Natural killer cell treated with Interleukin-12 subunit alpha and Interleukin-12 subunit beta and Interleukin-15 and Interleukin-18, amount 100 ng/mL, for 72 hours (primary cell): Measurements from ENCODE around the gene SOX15. TPM values are rescaled to one million over a fixed set of nuclear protein-coding genes. Genes with fewer than 3 reads are reported as not detected.
"Not testable (repeated sequence)": the region's sequence is repeated elsewhere in the genome, so short reads cannot be mapped to it uniquely, and the experiment has no call there.

ENCODE experiments used
- ATAC-seq, 2 donors: fragments of 150-1000 bp; cut with Tn5 transposase in 1 of 2; sonication (Bioruptor Pico), chemical (Tn5 transposase) in 1 of 2; 2 replicates each; pipeline ENCODE4 v1.10.0; 2021
- DNase-seq: peaks from one replicate; pipeline ENCODE4 v3.0.0; 2022; ENCODE audit warnings: low spot score
- H3K27ac Mint-ChIP-seq, 2 donors: 1 replicate in 1 of 2; 2 replicates in 1 of 2; pipeline ENCODE4 v1.8.0; 2022; ENCODE audit warnings: mixed read lengths in 2 of 2, mild to moderate bottlenecking in 1 of 2, moderate library complexity in 1 of 2
- H3K27me3 Mint-ChIP-seq, 2 donors: 1 replicate in 1 of 2; 2 replicates in 1 of 2; pipeline ENCODE4 v1.8.0; 2022; ENCODE audit warnings: mixed read lengths in 2 of 2
- H3K36me3 Mint-ChIP-seq: one replicate; pipeline ENCODE4 v1.8.0; 2022; ENCODE audit warnings: mixed read lengths
- H3K4me1 Mint-ChIP-seq, 2 donors: 1 replicate in 1 of 2; 2 replicates in 1 of 2; pipeline ENCODE4 v1.8.0; 2022; ENCODE audit warnings: low read depth in 2 of 2, mixed read lengths in 2 of 2, mild to moderate bottlenecking in 1 of 2
- H3K4me3 Mint-ChIP-seq: one replicate; pipeline ENCODE4 v1.8.0; 2022; ENCODE audit warnings: mixed read lengths
- H3K9me3 Mint-ChIP-seq: 2 replicates; pipeline ENCODE4 v1.8.0; 2022; ENCODE audit warnings: mixed read lengths
- total RNA-seq, 2 donors: library from RNA; stranded (reverse); gene quantifications; one replicate each; pipeline ENCODE4 v1.2.3, GENCODE V29; 2022

SOX15 gene
- total RNA-seq, 2 donors from 2014 or later, result 0.26 TPM; not detected in 1

DNA sequence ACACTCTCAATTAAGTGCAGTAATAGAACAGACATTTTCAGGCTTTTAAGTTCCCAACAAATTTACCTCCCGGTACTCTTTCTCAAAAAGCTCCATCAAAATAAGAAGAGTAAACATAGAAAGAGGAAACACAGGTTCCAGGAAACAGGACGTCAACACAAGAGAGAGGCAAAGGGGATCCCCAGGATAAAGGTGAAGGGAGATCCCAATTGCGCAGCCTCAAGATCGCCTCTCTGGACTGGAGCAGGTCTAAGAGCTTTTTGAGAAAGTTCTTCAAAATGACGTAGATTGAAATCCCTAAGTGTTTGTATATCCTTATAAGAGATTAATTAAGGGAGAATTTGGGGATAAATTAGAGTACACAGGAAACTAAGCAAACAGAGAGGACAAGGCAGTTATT, 28.7 kb upstream of the SOX15 start:
- Mint-ChIP-seq H3K27me3 (no peaks in the 10 kb centered on the region), H3K9me3 (no peaks in the 10 kb centered on the region), H3K4me1 (peaks cover 4% of the 10 kb centered on the region in 2 donors), H3K36me3 (no peaks in the 10 kb centered on the region), H3K27ac (no peak overlapping the region), H3K4me3 (no peak overlapping the region)
- DNase-seq (no peak), ATAC-seq (no peak)

DNA sequence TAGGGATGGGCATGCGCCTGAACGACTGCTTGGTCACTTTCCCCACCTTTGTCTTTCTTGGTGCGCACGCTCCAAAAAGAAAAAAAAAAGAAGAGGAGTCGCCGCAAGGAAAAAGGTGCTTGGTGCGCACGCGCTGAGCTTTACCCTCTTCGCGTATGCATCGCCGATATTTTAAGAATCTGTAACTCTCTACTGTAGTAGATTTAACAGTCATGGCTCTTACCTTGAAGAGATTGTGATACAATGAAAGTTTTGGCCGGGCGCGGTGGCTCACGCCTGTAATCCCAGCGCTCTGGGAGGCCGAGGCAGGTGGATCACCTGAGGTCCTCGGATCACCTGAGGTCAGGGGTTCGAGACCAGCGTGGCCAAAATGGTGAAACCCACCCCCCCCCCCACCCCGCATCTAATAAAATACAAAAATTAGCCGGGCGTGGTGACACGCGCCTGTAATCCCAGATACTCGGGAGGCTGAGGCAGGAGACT, 25.4 kb upstream of the SOX15 start:
- Mint-ChIP-seq H3K27me3 (no peaks in the 10 kb centered on the region), H3K27ac (peak overlapping the region; percentile 72 to 74), H3K4me1 (peaks cover 28 to 31% of the 10 kb centered on the region in 2 donors), H3K9me3 (no peaks in the 10 kb centered on the region), H3K36me3 (peaks cover 4% of the 10 kb centered on the region), H3K4me3 (peak overlapping the region; percentile 77)
- ATAC-seq, result no peak
- no peak for DNase-seq

DNA sequence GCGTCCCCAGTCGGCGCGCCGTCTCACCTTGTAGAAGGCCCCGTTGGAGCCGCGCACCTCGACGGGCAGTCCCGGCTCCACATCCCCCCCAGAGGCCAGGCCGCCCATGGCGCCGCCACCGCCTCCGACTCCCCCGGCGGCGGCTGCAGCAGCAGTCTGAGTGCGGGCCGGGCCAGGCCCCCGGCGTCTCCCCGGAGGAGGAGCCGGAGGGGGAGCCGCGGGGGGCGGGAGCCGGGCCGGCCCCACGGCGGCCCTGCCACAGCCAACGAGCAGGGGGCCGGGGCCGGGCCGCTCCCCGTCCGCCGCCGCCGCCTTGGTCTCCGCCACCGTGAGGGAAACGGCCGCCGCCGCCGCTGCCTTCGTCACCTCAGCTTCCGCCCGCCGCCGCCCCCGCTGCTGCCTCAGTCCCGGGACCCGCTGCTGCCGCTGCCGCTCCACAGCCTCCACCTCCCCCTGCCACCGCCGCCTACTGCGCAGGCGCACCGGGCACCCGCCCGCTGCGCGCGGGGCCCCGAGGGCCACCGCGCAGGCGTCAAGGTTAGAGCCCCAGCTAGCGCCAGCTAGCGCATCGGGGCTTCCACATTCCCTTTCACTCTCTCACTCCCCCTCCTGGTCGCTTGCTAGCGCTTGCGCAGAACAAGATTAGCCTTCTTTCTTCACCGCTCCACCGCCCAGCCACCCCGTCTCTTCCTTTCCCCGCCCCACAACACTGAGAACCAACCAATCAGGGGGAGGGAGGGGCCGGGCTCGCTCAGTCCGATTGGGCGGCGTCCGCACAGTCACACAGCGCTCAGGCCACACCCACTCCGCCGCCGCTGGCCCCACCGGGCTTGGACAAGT, 24.8 kb upstream of the SOX15 start, which contains the start of gene FXR2:
FXR2 (minus strand) TSS at position 473 of the 840 bp plus-strand sequence; CDS start at position 108, 365 bp downstream.
- ATAC-seq (peak; percentile 97 to 98), DNase-seq (peak; percentile 99)
- Mint-ChIP-seq H3K4me1 (peaks cover 29 to 31% of the 10 kb centered on the region in 2 donors), H3K4me3 (peak within 1 kb of the TSS; percentile 95), H3K9me3 (no peaks in the 10 kb centered on the region), H3K27ac (peak within 1 kb of the TSS; percentile 89 to 92), H3K36me3 (peaks cover 4% of the 10 kb centered on the region), H3K27me3 (no peaks in the 10 kb centered on the region)

DNA sequence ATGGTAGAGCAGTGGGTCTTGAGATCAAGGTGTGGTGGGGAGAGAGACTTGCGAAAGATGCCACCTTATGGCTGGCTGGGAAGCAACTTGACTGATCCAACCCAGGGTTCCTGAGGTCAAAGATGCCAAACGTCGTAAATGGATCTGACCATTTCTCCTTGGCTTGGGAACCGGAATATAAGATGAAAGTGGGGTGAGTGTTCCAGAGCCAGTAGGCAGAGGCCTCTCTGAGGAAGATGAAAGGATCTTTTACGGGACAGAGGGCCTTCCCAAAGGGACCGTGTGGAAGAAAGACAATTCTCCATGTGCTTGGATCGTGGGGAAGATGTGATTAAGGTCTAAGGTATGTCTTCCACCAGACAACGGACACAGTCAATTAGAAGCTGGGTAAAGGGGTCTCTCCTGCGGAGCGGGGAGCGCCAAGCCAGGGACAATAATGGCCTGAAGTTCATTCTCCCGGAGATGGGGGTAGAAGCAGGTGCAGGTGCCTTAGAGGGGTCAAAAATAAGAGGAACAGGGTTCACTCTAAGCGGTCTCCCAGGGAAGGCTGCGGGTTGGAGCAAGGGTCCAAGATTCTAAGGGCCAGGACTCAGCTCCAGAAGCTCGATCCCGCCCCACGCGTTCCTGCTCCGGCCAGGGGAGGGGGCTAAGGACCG, 24.0 kb upstream of the SOX15 start:
- no peak for ATAC-seq
- H3K4me1 Mint-ChIP-seq, result peaks cover 29 to 35% of the 10 kb centered on the region in 2 donors
- H3K4me3 Mint-ChIP-seq, result peak overlapping the region; percentile 95
- H3K27me3 Mint-ChIP-seq, result no peaks in the 10 kb centered on the region
- H3K27ac Mint-ChIP-seq, result peak overlapping the region; percentile 89 to 92
- peaks cover 4% of the 10 kb centered on the region for H3K36me3 Mint-ChIP-seq
- no peak for DNase-seq
- no peaks in the 10 kb centered on the region for H3K9me3 Mint-ChIP-seq

DNA sequence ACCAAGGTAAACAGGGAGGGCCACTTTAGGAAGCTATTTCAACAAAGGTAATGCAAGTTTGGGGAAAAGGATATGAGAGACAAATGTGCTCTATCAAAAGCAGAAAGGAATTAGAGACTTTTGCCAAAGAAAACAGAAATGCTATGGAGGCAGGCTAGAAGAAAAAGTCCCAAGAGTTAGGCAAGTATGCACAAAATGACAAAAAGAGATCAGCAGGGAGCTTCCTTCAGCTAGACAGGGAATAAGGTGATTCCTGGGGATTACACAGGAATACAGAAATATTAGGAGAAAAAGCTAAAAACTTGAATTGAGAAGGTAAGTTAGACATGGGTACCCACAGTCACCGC, 22.4 kb upstream of the SOX15 start:
- Mint-ChIP-seq H3K27me3 (no peaks in the 10 kb centered on the region), H3K36me3 (peaks cover 4% of the 10 kb centered on the region), H3K4me1 (peaks cover 29 to 35% of the 10 kb centered on the region in 2 donors), H3K4me3 (peak overlapping the region; percentile 95), H3K27ac (peak overlapping the region in 1 of 2 donors; percentile 19), H3K9me3 (no peaks in the 10 kb centered on the region)
- ATAC-seq, result no peak
- DNase-seq, result no peak

DNA sequence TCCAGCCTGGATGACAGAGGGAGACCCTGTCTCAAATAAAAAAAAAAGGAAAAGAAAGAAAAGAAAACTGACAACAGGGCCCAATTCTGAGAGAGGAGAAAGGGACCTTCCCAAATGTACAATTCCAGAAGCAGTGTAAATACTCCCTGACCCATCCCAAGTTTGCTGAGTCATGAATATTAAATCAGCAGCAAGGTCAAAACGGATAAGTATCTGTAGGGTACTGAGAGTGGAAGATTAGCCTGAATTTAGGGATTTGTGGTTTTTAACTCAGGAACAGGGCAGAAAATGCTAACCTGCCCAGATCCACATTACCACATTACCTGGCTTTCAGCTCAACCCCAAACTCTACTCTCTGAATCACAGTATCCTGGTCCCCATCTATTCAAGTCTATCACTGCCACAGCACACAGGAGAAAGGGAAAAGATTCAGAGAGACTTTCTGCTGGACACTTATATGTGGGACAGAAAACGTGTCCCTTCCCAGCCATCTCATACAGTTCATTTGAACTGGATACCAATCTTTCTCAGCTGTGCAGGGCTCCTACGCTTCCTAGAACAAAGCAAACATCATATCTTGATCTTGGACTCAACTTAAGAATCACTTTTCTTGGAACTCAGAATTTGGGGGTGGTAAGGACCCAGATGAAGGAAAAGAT, 21.9 kb upstream of the SOX15 start:
- Mint-ChIP-seq H3K4me1 (peaks cover 29 to 35% of the 10 kb centered on the region in 2 donors), H3K27me3 (no peaks in the 10 kb centered on the region), H3K4me3 (peak overlapping the region; percentile 95), H3K9me3 (no peaks in the 10 kb centered on the region), H3K36me3 (peaks cover 4% of the 10 kb centered on the region), H3K27ac (peak overlapping the region in 1 of 2 donors; percentile 19)
- ATAC-seq (no peak), DNase-seq (no peak)

DNA sequence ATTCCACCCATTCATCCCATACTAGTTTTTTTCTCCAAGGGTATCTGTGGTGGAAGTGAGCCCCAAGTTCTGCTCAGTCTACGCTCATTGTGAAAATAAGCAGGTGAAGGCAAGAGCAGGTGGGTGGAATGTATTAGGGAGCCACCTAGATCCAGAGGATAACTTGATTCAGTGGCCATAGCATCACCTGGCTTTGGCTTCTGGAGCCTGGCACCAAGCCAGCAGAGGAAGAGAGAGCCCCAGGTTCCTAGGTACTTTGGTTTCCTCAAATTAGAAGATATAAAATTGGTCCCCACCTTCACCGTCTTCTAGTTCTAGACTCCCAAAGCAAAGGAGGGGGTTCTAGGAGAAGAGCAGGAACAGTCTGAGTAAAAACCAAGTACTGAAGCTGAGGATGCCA, 20.7 kb upstream of the SOX15 start:
- Mint-ChIP-seq H3K4me1 (peaks cover 29 to 40% of the 10 kb centered on the region in 2 donors), H3K27ac (no peak overlapping the region), H3K27me3 (no peaks in the 10 kb centered on the region), H3K36me3 (peaks cover 4% of the 10 kb centered on the region), H3K9me3 (no peaks in the 10 kb centered on the region), H3K4me3 (no peak overlapping the region)
- DNase-seq (no peak), ATAC-seq (no peak)

DNA sequence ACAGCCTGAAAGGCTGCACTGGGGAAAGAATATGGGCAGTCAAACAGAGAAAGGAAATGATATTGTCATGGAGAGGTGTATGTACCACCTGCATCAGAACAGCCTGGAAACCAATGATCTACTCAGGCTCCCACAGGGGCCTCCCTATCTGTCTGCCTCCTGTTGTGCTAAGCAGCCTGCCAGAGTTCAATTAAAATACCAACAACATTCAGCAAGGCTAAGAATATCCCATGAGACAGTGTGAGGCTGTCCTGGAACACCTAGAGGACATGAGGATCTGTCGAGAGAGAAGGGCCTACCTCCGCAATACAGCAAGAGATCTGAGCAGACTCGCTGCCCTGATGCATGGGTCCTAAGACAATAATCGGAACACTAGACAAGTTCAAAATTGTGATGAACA, 16.4 kb upstream of the SOX15 start:
- H3K9me3 Mint-ChIP-seq, result no peaks in the 10 kb centered on the region
- H3K4me1 Mint-ChIP-seq, result peaks cover 9 to 15% of the 10 kb centered on the region in 2 donors
- peaks cover 21% of the 10 kb centered on the region for H3K36me3 Mint-ChIP-seq
- no peak overlapping the region for H3K27ac Mint-ChIP-seq
- DNase-seq, result no peak
- no peak overlapping the region for H3K4me3 Mint-ChIP-seq
- H3K27me3 Mint-ChIP-seq, result no peaks in the 10 kb centered on the region
- no peak for ATAC-seq

DNA sequence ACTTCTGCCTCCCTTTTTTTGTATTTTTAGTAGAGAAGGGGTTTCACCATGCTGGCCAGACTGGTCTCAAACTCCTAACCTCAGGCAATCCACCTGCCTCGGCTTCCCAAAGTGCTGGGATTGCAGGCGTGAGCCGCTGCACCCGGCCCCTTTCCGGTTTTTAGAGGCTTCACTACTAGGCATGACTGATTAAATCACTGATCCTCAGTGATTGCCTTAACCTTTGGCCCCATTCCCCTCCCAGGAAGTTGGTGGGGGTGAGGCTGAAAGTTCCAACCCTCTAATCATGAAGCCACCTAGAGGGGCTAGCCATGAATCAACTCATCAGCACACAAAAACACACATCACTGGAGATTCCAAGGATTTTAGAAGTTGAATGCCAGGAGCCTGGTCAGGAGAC, 7.7 kb upstream of the SOX15 start:
- H3K4me1 Mint-ChIP-seq, DNase-seq, H3K27me3 Mint-ChIP-seq, H3K27ac Mint-ChIP-seq, H3K9me3 Mint-ChIP-seq, ATAC-seq, H3K4me3 Mint-ChIP-seq: not testable (repeated sequence)
- H3K36me3 Mint-ChIP-seq, result peaks cover 32% of the 10 kb centered on the region

DNA sequence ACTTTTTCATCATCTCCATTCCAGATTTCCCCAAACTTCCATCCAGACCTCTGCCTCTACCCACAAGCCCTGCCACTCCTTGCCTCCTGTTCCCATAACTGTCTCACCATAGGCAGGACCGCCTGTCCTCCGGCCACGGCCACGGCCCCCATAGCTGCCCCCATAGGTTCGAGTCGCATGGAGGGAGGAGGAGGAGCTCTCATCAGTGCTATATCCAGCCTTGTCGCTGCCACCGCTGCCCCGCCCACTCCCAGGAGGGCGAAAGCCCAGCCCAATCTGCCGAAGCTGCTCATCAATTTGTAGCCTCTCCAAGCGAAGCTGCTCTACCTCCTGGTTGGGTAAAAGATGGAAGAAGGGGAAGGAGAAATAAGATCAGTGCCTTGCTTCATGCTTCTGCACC, 3.4 kb upstream of the SOX15 start:
- H3K27ac Mint-ChIP-seq, result no peak overlapping the region
- DNase-seq, result no peak
- peaks cover 20% of the 10 kb centered on the region for H3K36me3 Mint-ChIP-seq
- no peaks in the 10 kb centered on the region for H3K4me1 Mint-ChIP-seq
- no peak overlapping the region for H3K4me3 Mint-ChIP-seq
- no peaks in the 10 kb centered on the region for H3K9me3 Mint-ChIP-seq
- no peaks in the 10 kb centered on the region for H3K27me3 Mint-ChIP-seq
- ATAC-seq, result no peak

DNA sequence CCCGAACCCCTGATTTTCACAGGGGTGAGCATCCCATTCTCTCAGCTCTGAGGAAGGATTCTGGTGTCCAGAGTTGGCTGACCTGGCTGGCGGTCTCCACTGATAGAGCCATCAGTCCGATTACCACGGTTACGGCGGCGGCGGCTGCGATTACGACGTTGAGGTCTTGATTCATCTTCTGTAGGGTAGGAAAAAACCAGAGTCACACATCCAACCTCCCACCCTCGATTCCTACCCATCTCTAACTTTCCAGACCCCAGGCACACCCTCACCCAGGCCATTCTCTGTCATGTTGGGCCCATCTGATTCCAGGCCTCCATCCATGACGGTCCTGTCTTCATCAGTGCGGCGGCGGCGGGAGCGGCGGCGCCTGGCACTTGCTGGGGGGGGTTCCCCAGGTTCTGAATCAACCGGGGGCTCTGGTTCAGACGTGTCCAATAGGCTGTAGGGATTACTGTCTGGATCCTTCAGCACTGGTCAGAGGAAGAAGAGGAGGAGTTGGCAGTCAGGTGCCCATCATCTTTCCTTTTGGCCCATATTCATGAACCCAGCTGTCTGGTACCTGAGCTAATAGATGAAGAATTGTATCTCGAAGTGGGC, 2.6 kb upstream of the SOX15 start:
- H3K27me3 Mint-ChIP-seq, result no peaks in the 10 kb centered on the region
- no peak for ATAC-seq
- no peaks in the 10 kb centered on the region for H3K4me1 Mint-ChIP-seq
- no peak for DNase-seq
- peaks cover 20% of the 10 kb centered on the region for H3K36me3 Mint-ChIP-seq
- H3K4me3 Mint-ChIP-seq, result no peak overlapping the region
- no peaks in the 10 kb centered on the region for H3K9me3 Mint-ChIP-seq
- H3K27ac Mint-ChIP-seq, result no peak overlapping the region

DNA sequence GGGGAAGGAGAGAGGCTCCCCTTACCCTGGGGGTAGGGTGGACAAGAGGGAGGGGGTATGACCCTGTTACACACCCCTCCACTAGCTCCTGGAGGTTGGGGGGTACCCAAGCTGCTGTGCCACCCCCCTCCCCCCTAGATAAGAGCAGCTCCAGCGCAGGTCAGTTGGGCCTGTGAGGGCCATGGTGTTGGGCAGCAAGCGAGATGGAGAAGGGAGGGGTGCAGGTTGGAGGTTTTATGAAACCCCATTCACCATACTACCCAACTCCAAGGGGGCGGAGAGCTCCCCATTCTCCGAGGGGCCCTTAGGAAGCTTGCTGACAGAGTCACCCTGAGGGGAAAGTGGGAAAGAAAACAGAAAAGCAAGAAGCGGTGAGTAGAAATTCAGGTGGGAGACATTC, 1.7 kb upstream of the SOX15 start:
- DNase-seq (no peak), ATAC-seq (no peak)
- Mint-ChIP-seq H3K36me3 (peaks cover 14% of the 10 kb centered on the region), H3K4me3 (no peak overlapping the region), H3K27me3 (no peaks in the 10 kb centered on the region), H3K27ac (no peak overlapping the region), H3K4me1 (peaks cover 0 to 3% of the 10 kb centered on the region in 2 donors), H3K9me3 (no peaks in the 10 kb centered on the region)

DNA sequence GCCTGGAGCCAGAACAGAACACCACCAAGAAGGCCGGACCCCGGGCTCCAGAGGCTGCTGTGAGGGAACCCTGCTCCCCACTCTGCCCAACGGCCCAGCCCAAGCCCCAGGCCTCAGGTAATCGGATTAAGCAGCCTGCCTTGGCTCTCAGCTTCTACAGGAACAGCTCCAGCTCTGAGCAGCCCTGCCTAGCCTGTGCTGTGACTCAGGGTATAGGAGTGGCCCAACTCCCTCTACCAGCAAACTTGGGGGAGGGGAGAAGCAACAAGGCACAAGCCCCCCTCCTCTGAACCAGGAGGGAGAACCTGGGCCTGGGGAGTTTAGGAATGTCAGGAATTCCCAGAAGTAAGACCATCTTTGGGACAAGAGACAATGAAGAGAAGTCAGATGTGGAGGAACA, 849 bp upstream of the SOX15 start:
- DNase-seq (no peak), ATAC-seq (no peak)
- Mint-ChIP-seq H3K4me3 (no peak overlapping the region), H3K9me3 (no peaks in the 10 kb centered on the region), H3K27me3 (no peaks in the 10 kb centered on the region), H3K4me1 (peaks cover 2 to 4% of the 10 kb centered on the region in 2 donors), H3K36me3 (peaks cover 12% of the 10 kb centered on the region), H3K27ac (no peak overlapping the region)
